HepG2 (cell line): ENCODE results near the gene SPCS2. TPM values are rescaled to one million over a fixed set of nuclear protein-coding genes. Genes with fewer than 3 reads are reported as not detected.
A peak's percentile ranks its signal among the peaks of the same experiment; 100 is the strongest.

Experiments
- ATAC-seq: fragments of 200-7000 bp; cut with Tn5 transposase; 3 replicates; pipeline ENCODE4 v1.9.1; 2020; ENCODE audit warnings: mild to moderate bottlenecking, moderate library complexity
- BruUV-seq: library from RNA; stranded (reverse); fragments of 400-500 nt; replicated peaks from 2 replicates; lab custom pipeline; 2021; lab: Mats Ljungman, UMichigan
- CTCF ChIA-PET: fragments of 300-600 bp; formaldehyde crosslinking; extraction: SDS; loops from one replicate; lab custom pipeline; 2021; ENCODE audit warnings: low total read pairs, inconsistent platforms, low intra/inter-chr PET ratio; lab: Yijun Ruan, JAX
- POLR2A ChIA-PET: fragments of 350-600 bp; sonication (Branson Sonifier 250); formaldehyde crosslinking; loops from one replicate; lab custom pipeline; 2020; ENCODE audit warnings: antibody characterized with exemption, inconsistent platforms; lab: Yijun Ruan, JAX
- DNase-seq: peaks from one replicate; pipeline ENCODE4 v3.0.0-alpha.2; 2015; ENCODE audit warnings: low spot score
- FAIRE-seq: peaks from 3 replicates; lab custom pipeline; 2011; peaks lifted over from hg19 to GRCh38; lab: Jason Lieb, UNC
- H2AFZ ChIP-seq: one replicate; pipeline ENCODE4 v1.6.1; 2011; ENCODE audit warnings: low read length, inconsistent platforms
- H3K27ac ChIP-seq: fragments of 300-600 bp; 3 replicates; pipeline ENCODE4 v1.8.0; 2011; ENCODE audit warnings: mixed run types, mild to moderate bottlenecking, mixed read lengths, low read length, inconsistent platforms; ENCODE audit not compliant: insufficient read depth; ENCODE audit errors: extremely low read length
- H3K27me3 ChIP-seq, 2 experiments: fragments of 200-600 bp in 1 of 2; 2 replicates in 1 of 2; 3 replicates in 1 of 2; pipeline versions ENCODE4 v1.6.0 to v1.8.0; 2011; ENCODE audit warnings: low read length in 2 of 2, mild to moderate bottlenecking in 2 of 2, moderate library complexity in 2 of 2, inconsistent platforms in 1 of 2; ENCODE audit not compliant: insufficient read depth in 2 of 2, control insufficient read depth in 1 of 2
- H3K36me3 ChIP-seq, 2 experiments: fragments of 200-600 bp in 1 of 2; replicated peaks in 1 of 2; 2 replicates in 1 of 2; 3 replicates in 1 of 2; pipeline versions ENCODE4 v1.5.1 to v1.8.0; 2011; ENCODE audit warnings: low read length in 2 of 2, inconsistent platforms in 1 of 2; ENCODE audit not compliant: insufficient read depth in 2 of 2, control insufficient read depth in 1 of 2
- H3K4me1 ChIP-seq: 2 replicates; pipeline ENCODE4 v1.5.1; 2012; ENCODE audit warnings: low read length, inconsistent platforms; ENCODE audit not compliant: insufficient read depth
- H3K4me2 ChIP-seq: 2 replicates; pipeline ENCODE4 v1.6.0; 2011; ENCODE audit warnings: low read depth, low read length, inconsistent platforms
- H3K4me3 ChIP-seq, 3 experiments: fragments of 200-600 bp in 1 of 3; sonication (generic), shearing (Covaris generic) in 1 of 3; replicated peaks in 1 of 3; 2 replicates each; pipeline ENCODE4 v1.5.1; 2011 to 2016; ENCODE audit warnings: low read length in 3 of 3, inconsistent platforms in 2 of 3, low read depth in 2 of 3, mild to moderate bottlenecking in 2 of 3, control low read depth in 1 of 3, mixed read lengths in 1 of 3; ENCODE audit not compliant: insufficient read depth in 1 of 3
- H3K79me2 ChIP-seq: one replicate; pipeline ENCODE4 v1.6.1; 2011; ENCODE audit warnings: low read length, inconsistent platforms; ENCODE audit not compliant: insufficient read depth
- H3K9ac ChIP-seq: 2 replicates; pipeline ENCODE4 v1.6.0; 2011; ENCODE audit warnings: mild to moderate bottlenecking, low read depth, low read length, inconsistent platforms; ENCODE audit not compliant: insufficient read depth
- H3K9me3 ChIP-seq: 2 replicates; pipeline ENCODE4 v1.5.1; 2012; ENCODE audit warnings: mild to moderate bottlenecking, low read length
- H4K20me1 ChIP-seq: 2 replicates; pipeline ENCODE4 v1.6.0; 2011; ENCODE audit warnings: inconsistent platforms, mild to moderate bottlenecking, low read length, moderate library complexity; ENCODE audit not compliant: insufficient read depth
- FOXK2 ChIP-seq: fragments of 450-650 bp; IDR thresholded peaks from 2 replicates; pipeline ENCODE4 v1.6.1; 2016
- FOXP4 ChIP-seq: sonication (generic); formaldehyde crosslinking; IDR thresholded peaks from 2 replicates; pipeline ENCODE4 v1.4.0; 2020; ENCODE audit warnings: missing genetic modification reagents
- KLF6 ChIP-seq: IDR thresholded peaks from 2 replicates; pipeline ENCODE4 v1.8.0; 2016; ENCODE audit warnings: missing biosample characterization, missing genetic modification reagents
- MED13 ChIP-seq: sonication (generic); formaldehyde crosslinking; IDR thresholded peaks from 2 replicates; pipeline ENCODE4 v1.5.0; 2020; ENCODE audit warnings: missing genetic modification reagents
- MIER2 ChIP-seq: IDR thresholded peaks from 2 replicates; pipeline ENCODE4 v1.6.1; 2016; ENCODE audit warnings: missing biosample characterization, missing genetic modification reagents
- MTA3 ChIP-seq: sonication (generic); formaldehyde crosslinking; IDR thresholded peaks from 2 replicates; pipeline ENCODE4 v1.4.0; 2020; ENCODE audit warnings: missing genetic modification reagents
- PHB2 ChIP-seq: fragments of 450-650 bp; IDR thresholded peaks from 2 replicates; pipeline ENCODE4 v1.6.1; 2018; ENCODE audit not compliant: partially characterized antibody
- ZBTB3 ChIP-seq: sonication (generic); formaldehyde crosslinking; IDR thresholded peaks from 2 replicates; pipeline ENCODE4 v1.4.0; 2020; ENCODE audit warnings: low read depth, mild to moderate bottlenecking, moderate library complexity, missing genetic modification reagents, borderline replicate concordance
- ZFP62 ChIP-seq: sonication (generic); formaldehyde crosslinking; IDR thresholded peaks from 2 replicates; pipeline ENCODE4 v1.4.0; 2020; ENCODE audit warnings: missing genetic modification reagents
- ZNF484 ChIP-seq: sonication (generic); formaldehyde crosslinking; IDR thresholded peaks from 2 replicates; pipeline ENCODE4 v1.5.1; 2020; ENCODE audit warnings: mild to moderate bottlenecking, low read depth, missing genetic modification reagents, borderline replicate concordance
- ZNF512 ChIP-seq: sonication (generic); formaldehyde crosslinking; IDR thresholded peaks from 2 replicates; pipeline ENCODE4 v1.4.0; 2020; ENCODE audit warnings: mild to moderate bottlenecking, missing genetic modification reagents
- ZNF629 ChIP-seq: sonication (generic); formaldehyde crosslinking; conservative IDR thresholded peaks from 2 replicates; pipeline ENCODE4 v1.5.0; 2020; ENCODE audit warnings: missing genetic modification reagents
- WGBS: methylation state at CpG from one replicate; pipeline ENCODE4 v1.1.6; 2017; ENCODE audit warnings: low lambda C conversion rate; 5-methylcytosine and 5-hydroxymethylcytosine counted together
- in situ Hi-C: cut with HindIII; loops from 2 replicates; pipeline ENCODE4 v1.10.0; 2017; ENCODE audit warnings: low pct_unique_long_range_greater_than_20kb; ENCODE audit not compliant: extremely low pct_ligation_motif_present
- intact Hi-C: fragments of 100-400 bp; cut with micrococcal nuclease; formaldehyde crosslinking; loops from one replicate; pipeline ENCODE4 v1.10.0; 2022; ENCODE audit not compliant: unreplicated experiment
- polyA plus RNA-seq, 8 experiments: library from polyadenylated mRNA; depleted of rRNA in 3 of 8; stranded (reverse) in 7 of 8; unstranded in 1 of 8; fragments of >200 nt; fragmentation: Illumina TruSeq in 4 of 8; extraction: Trizol in 4 of 8; gene quantifications; 2 replicates each; pipeline versions ENCODE4 v1.2.1 to v1.2.3, GENCODE V29; 2011 to 2016; ENCODE audit warnings: low read depth in 4 of 8, missing spikeins in 1 of 8, mixed read lengths in 1 of 8; ENCODE audit not compliant: insufficient read depth in 1 of 8
- total RNA-seq, 5 experiments: library from RNA; depleted of rRNA; stranded (reverse); fragments of >200 nt; fragmentation: Illumina TruSeq; extraction: Trizol; gene quantifications; 2 replicates each; pipeline ENCODE4 v1.2.3, GENCODE V29; 2016; ENCODE audit warnings: low read depth in 1 of 5

The SPCS2 gene
- total and polyA plus RNA-seq, 2 of the 13 experiments (the other 11 are each of a cell fraction or from before 2014, with no cell fraction given): 87.3 to 142 TPM

GRCh38 chr11:74984730-74985129, 35.7 kb downstream of the SPCS2 start:
- Histone ChIP-seq H4K20me1 (no peaks in the 10 kb centered on the region), H3K27ac (no peak overlapping the region)
- TF ChIP-seq ZNF629 (CRISPR knock-in tag) (peak; percentile 86), ZNF484 (CRISPR knock-in tag) (no peak)
- TF ChIP-seq, all 625 proteins: peak for 1
- Histone ChIP-seq H3K9me3 (no peaks in the 10 kb centered on the region), H3K27me3 (no peaks in the 10 kb centered on the region), H3K36me3 (peaks cover 0 to 3% of the 10 kb centered on the region in 2 experiments; a peak in 1 of 5 replicates), H3K9ac (no peak overlapping the region), H3K79me2 (peaks cover 2% of the 10 kb centered on the region), H2AFZ (no peak overlapping the region), H3K4me2 (no peak overlapping the region), H3K4me1 (peaks cover 48% of the 10 kb centered on the region), H3K4me3 (no peak overlapping the region)
- no peak for FAIRE-seq
- intact Hi-C loops (no loop called here), in situ Hi-C loops (no loop called here)
- 94% methylated on average over 2 of the region's 2 CpGs for WGBS
- no peak for ATAC-seq
- CTCF ChIA-PET: no interaction called here
- no TSS peak for BruUV-seq
- POLR2A ChIA-PET: no interaction called here
- no peak for DNase-seq

GRCh38 chr11:74988541-74989259, 39.6 kb downstream of the SPCS2 start, which contains the start of gene NEU3:
TSS of gene NEU3 (plus strand) at chr11:74988933. CDS start at chr11:74989061, 128 bp downstream.
- in situ Hi-C loops: no loop called here
- WGBS: under 1% methylated on average over 27 of the region's 46 CpGs
- TF ChIP-seq MIER2 (CRISPR knock-in tag): 0 out of 2 replicates have a peak, but pooled peaks have one; percentile 23
- no peak for TF ChIP-seq FOXP4 (CRISPR knock-in tag)
- TF ChIP-seq MTA3 (CRISPR knock-in tag): no peak
- no peak for TF ChIP-seq ZFP62 (CRISPR knock-in tag)
- TF ChIP-seq FOXK2: no peak
- no peak for TF ChIP-seq PHB2
- TF ChIP-seq ZBTB3: no peak
- no peak for TF ChIP-seq MED13 (CRISPR knock-in tag)
- TF ChIP-seq KLF6 (CRISPR knock-in tag): peak; percentile 73; the same call in 1 of the 2 replicates
- TF ChIP-seq ZNF512 (CRISPR knock-in tag): no peak

More at GRCh38 chr11:74988541-74989259, 39.6 kb downstream of the SPCS2 start, which contains the start of gene NEU3:
- H4K20me1 ChIP-seq: no peaks in the 10 kb centered on the region
- peaks cover 21% of the 10 kb centered on the region for H3K79me2 ChIP-seq
- H3K4me3 ChIP-seq: peak within 1 kb of the TSS; percentile 76 to 78 (median 78)
- H3K36me3 ChIP-seq: no peaks in the 10 kb centered on the region; a peak in 1 of 5 replicates
- intact Hi-C loops: loop anchor here (1.0 kb wide), 1 partner anchor 39 kb away; the partner anchor contains the start of genes SPCS2 and XRRA1
- H3K4me1 ChIP-seq: peaks cover 39% of the 10 kb centered on the region
- H3K9me3 ChIP-seq: no peaks in the 10 kb centered on the region
- POLR2A ChIA-PET: interaction anchor here (0.6 to 1.8 kb wide), 12 partner anchors 9 to 1876 kb away, joined by 3 to 8 read pairs (median 3); partner anchors contain the start of genes C2CD3, PPME1, SPCS2 and XRRA1
- CTCF ChIA-PET: no interaction called here
- BruUV-seq: no TSS peak
- H2AFZ ChIP-seq: peak within 1 kb of the TSS; percentile 66
- peak; percentile 93 for ATAC-seq
- FAIRE-seq: no peak
- peak within 1 kb of the TSS; percentile 77 for H3K27ac ChIP-seq
- peak within 1 kb of the TSS; percentile 73 for H3K4me2 ChIP-seq
- H3K9ac ChIP-seq: peak within 1 kb of the TSS; percentile 83
- H3K27me3 ChIP-seq: no peaks in the 10 kb centered on the region
- peak; percentile 77 for DNase-seq
